Left renal pelvis (tissue), 4 donors: Measurements from ENCODE around the gene IL10. TPM values are rescaled to one million over a fixed set of nuclear protein-coding genes. Genes with fewer than 3 reads are reported as not detected.

ENCODE experiments used
- polyA plus RNA-seq, 4 donors: library from polyadenylated mRNA; unstranded; fragments of 120-200 nt; gene quantifications; one replicate each; pipeline ENCODE4 v1.2.1, GENCODE V29; 2013; ENCODE audit not compliant: insufficient read length in 4 of 4

The IL10 gene
- polyA plus RNA-seq, 4 donors = 0.52 to 2.6 TPM; not detected in 2

Other genes starting within 250 kb of the IL10 start
- gene EIF2D, start 160.0 kb downstream of the IL10 start, polyA plus RNA-seq = 10 to 100 TPM; 67.7 to 83.8 (median 82.6) TPM
- gene DYRK3, start 137.0 kb downstream of the IL10 start, polyA plus RNA-seq = 1 to 10 TPM; 5.9 to 8.7 (median 8.3) TPM
- 10 to 100 TPM; 50.3 to 81.1 (median 75.9) TPM for gene MAPKAPK2, start 87.6 kb downstream of the IL10 start, polyA plus RNA-seq
- under 1 TPM in 3 of 4 donors, not detected in 1; 0.56 to 0.96 (median 0.88) TPM for gene IL19, start 1.7 kb downstream of the IL10 start, polyA plus RNA-seq
- gene IL20, start 93.1 kb upstream of the IL10 start, polyA plus RNA-seq = not detected
- under 1 TPM; 0.25 to 0.52 (median 0.38) TPM for gene IL24, start 124.9 kb upstream of the IL10 start, polyA plus RNA-seq
- 1 to 10 TPM; 2.0 to 2.3 (median 2.2) TPM for gene FCMR, start 149.4 kb upstream of the IL10 start, polyA plus RNA-seq
- gene PIGR, start 174.0 kb upstream of the IL10 start, polyA plus RNA-seq = 1 to 10 TPM in 2 of 4 donors, under 1 TPM in 2; 0.46 to 2.6 (median 1.2) TPM
- gene FCAMR, start 198.0 kb upstream of the IL10 start, polyA plus RNA-seq = 10 to 100 TPM in 1 of 4 donors, 1 to 10 TPM in 2, under 1 TPM in 1; 0.15 to 14.9 (median 7.8) TPM